Glutamatergic neuron (in vitro differentiated cells): ENCODE measurements around the gene RBFOX2. TPM values are rescaled to one million over a fixed set of nuclear protein-coding genes. Genes with fewer than 3 reads are reported as not detected.
"Not testable (repeated sequence)": the region's sequence is repeated elsewhere in the genome, so short reads cannot be mapped to it uniquely, and the experiment has no call there.

Source experiments
- DNase-seq: peaks from one replicate; pipeline ENCODE4 v3.0.0; 2022
- H3K27ac Mint-ChIP-seq: one replicate; pipeline ENCODE4 v1.8.0; 2020; ENCODE audit warnings: mild to moderate bottlenecking, mixed read lengths, inconsistent platforms; ENCODE audit not compliant: unreplicated experiment
- H3K27me3 Mint-ChIP-seq: one replicate; pipeline ENCODE4 v1.8.0; 2020; ENCODE audit warnings: mild to moderate bottlenecking, moderate library complexity, mixed read lengths, inconsistent platforms; ENCODE audit not compliant: unreplicated experiment
- H3K36me3 Mint-ChIP-seq: one replicate; pipeline ENCODE4 v1.8.0; 2020; ENCODE audit warnings: mild to moderate bottlenecking, mixed read lengths, inconsistent platforms; ENCODE audit not compliant: unreplicated experiment
- H3K4me1 Mint-ChIP-seq: one replicate; pipeline ENCODE4 v1.8.0; 2020; ENCODE audit warnings: mild to moderate bottlenecking, low read depth, mixed read lengths, inconsistent platforms; ENCODE audit not compliant: unreplicated experiment
- H3K4me3 Mint-ChIP-seq: one replicate; pipeline ENCODE4 v1.8.0; 2020; ENCODE audit warnings: mild to moderate bottlenecking, mixed read lengths, inconsistent platforms; ENCODE audit not compliant: unreplicated experiment
- H3K9me3 Mint-ChIP-seq: one replicate; pipeline ENCODE4 v1.8.0; 2020; ENCODE audit warnings: mild to moderate bottlenecking, moderate library complexity, mixed read lengths, inconsistent platforms; ENCODE audit not compliant: unreplicated experiment
- CTCF ChIP-seq: fragments of 200-600 bp; sonication (generic); IDR thresholded peaks from one replicate; pipeline ENCODE4 v1.5.0; 2021; ENCODE audit not compliant: partially characterized antibody, unreplicated experiment
- long read RNA-seq: library from polyadenylated mRNA; unstranded; transcript quantifications from one replicate; pipeline ENCODE4 v2.0.0, GENCODE V29; 2020; ENCODE audit not compliant: unreplicated experiment
- total RNA-seq: library from RNA; stranded (reverse); fragmentation: NEBNext Ultra II Directional; extraction: Animal tissue kit (Norgen Biotek cat#: 25700); gene quantifications from one replicate; pipeline ENCODE4 v1.2.1, GENCODE V29; 2021; ENCODE audit not compliant: unreplicated experiment

Gene RBFOX2
- 380 TPM for total RNA-seq
- long read RNA-seq, full-length matches to known transcripts: 72 of 462 reads
- long read RNA-seq, partial matches to known transcripts: 6 of 462 reads
- long read RNA-seq, other reads (novel, unspliced or antisense): 384 of 462 reads

- no peak for TF ChIP-seq CTCF
- Mint-ChIP-seq H3K36me3 (no peaks in the 10 kb centered on the region), H3K27me3 (peaks cover 2% of the 10 kb centered on the region), H3K27ac (peak within 1 kb of the TSS; percentile 85), H3K4me1 (peaks cover 8% of the 10 kb centered on the region), H3K4me3 (peak within 1 kb of the TSS; percentile 95), H3K9me3 (peaks cover 8% of the 10 kb centered on the region)
- peak; percentile 99 for DNase-seq
Measured at GRCh38 chr22:36028646-36029405, at the start of gene RBFOX2. RBFOX2 (minus strand) TSS chr22:36028824; CDS start chr22:36028425, 399 bp downstream.

- H3K4me1 Mint-ChIP-seq: no peaks in the 10 kb centered on the region
- no peaks in the 10 kb centered on the region for H3K36me3 Mint-ChIP-seq
- no peak for DNase-seq
- peaks cover 5% of the 10 kb centered on the region for H3K27me3 Mint-ChIP-seq
- no peak overlapping the region for H3K27ac Mint-ChIP-seq
- no peak for TF ChIP-seq CTCF
- no peaks in the 10 kb centered on the region for H3K9me3 Mint-ChIP-seq
- no peak overlapping the region for H3K4me3 Mint-ChIP-seq
Measured at GRCh38 chr22:36077271-36077670, 48.6 kb upstream of the RBFOX2 start.

GRCh38 chr22:36075724-36076123 lies 47.1 kb upstream of the RBFOX2 start:
- no peaks in the 10 kb centered on the region for H3K4me1 Mint-ChIP-seq
- no peaks in the 10 kb centered on the region for H3K36me3 Mint-ChIP-seq

GRCh38 chr22:36075230-36075629 lies 46.6 kb upstream of the RBFOX2 start:
- no peaks in the 10 kb centered on the region for H3K4me1 Mint-ChIP-seq
- H3K27me3 Mint-ChIP-seq: peaks cover 5% of the 10 kb centered on the region
- TF ChIP-seq CTCF: no peak
- no peaks in the 10 kb centered on the region for H3K36me3 Mint-ChIP-seq
- no peak for DNase-seq
- H3K4me3 Mint-ChIP-seq: no peak overlapping the region
- H3K9me3 Mint-ChIP-seq: no peaks in the 10 kb centered on the region
- no peak overlapping the region for H3K27ac Mint-ChIP-seq

More at GRCh38 chr22:36075724-36076123, 47.1 kb upstream of the RBFOX2 start:
- Mint-ChIP-seq H3K27ac (no peak overlapping the region), H3K9me3 (no peaks in the 10 kb centered on the region), H3K27me3 (peaks cover 5% of the 10 kb centered on the region), H3K4me3 (no peak overlapping the region)
- no peak for DNase-seq
- TF ChIP-seq CTCF: no peak

- TF ChIP-seq CTCF: no peak
- Mint-ChIP-seq H3K36me3 (no peaks in the 10 kb centered on the region), H3K27me3 (peaks cover 3% of the 10 kb centered on the region), H3K9me3 (peaks cover 4% of the 10 kb centered on the region), H3K4me3 (no peak overlapping the region), H3K27ac (no peak overlapping the region), H3K4me1 (peaks cover 4% of the 10 kb centered on the region)
- DNase-seq: no peak
Measured at GRCh38 chr22:36073476-36073875, 44.9 kb upstream of the RBFOX2 start.

- H3K27me3 Mint-ChIP-seq, H3K27ac Mint-ChIP-seq, H3K9me3 Mint-ChIP-seq, DNase-seq, H3K4me3 Mint-ChIP-seq, H3K36me3 Mint-ChIP-seq, H3K4me1 Mint-ChIP-seq: not testable (repeated sequence)
Measured at GRCh38 chr22:36070645-36071044, 42.0 kb upstream of the RBFOX2 start.
